GM19351 (cell line): ENCODE data around the gene CDH12.
"Not testable (repeated sequence)": the region's sequence is repeated elsewhere in the genome, so short reads cannot be mapped to it uniquely, and the experiment has no call there.

Experiments used
- ATAC-seq: cut with Tn5 transposase; IDR thresholded peaks from one replicate; pipeline ENCODE4 v1.9.1; 2021; ENCODE audit warnings: mild to moderate bottlenecking, moderate library complexity; ENCODE audit not compliant: unreplicated experiment

CDH12 gene

DNA sequence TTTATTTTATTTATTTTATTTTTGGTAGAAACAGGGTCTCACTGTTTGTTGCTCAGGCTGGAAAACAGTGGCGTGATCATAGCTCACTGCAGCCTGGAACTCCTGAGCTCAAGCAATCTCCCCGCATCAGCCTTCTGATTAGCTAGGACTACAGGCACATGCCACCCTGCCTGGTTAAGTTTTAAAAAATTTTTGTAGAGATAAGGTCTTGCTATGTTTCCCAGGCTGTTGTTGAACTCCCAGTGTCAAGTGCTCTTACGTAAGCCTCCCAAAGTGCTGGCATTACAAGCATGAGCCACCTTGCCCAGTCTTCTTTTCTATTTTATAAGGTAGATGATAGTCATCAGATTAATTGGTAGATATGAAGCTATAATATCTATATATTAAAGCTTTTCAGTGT lies 382.7 kb downstream of the CDH12 start:
- no peak for ATAC-seq

DNA sequence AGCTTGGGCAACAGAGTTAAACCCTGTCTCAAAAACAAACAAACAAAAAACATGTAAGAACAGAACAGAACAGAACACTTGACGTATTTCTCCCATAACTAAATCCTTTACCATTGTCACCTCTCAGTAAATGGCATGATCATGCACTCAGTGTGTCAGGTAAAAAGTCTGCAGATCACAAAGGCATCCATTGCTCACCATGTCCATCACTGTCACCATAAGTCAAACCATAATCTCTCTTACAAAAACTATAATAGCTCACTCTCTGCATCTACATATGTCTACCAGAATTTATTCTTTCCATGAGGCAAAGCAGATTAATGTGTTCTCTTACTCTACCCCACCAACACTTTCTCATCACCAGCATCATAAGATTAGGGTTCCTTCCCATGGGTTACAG lies 387.5 kb downstream of the CDH12 start:
- ATAC-seq: no peak

DNA sequence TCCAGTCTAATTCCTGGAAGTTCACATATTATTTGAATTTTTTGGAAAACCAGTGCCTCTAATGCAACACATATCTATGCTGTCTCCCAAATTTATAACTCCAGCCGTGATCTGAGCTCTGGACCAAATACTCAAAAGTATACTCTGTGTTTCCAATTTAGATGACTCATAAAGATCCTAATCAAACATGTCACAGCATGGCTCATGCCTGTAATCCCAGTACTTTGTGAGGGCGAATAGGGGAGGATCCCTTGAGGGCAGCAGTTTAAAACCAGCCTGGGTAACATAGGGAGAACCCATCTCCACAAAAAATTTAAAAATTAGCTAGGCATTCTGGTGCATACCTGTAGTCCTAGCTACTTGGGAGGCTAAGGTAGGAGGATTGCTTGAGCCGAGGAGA lies 388.0 kb downstream of the CDH12 start:
- ATAC-seq: no peak

DNA sequence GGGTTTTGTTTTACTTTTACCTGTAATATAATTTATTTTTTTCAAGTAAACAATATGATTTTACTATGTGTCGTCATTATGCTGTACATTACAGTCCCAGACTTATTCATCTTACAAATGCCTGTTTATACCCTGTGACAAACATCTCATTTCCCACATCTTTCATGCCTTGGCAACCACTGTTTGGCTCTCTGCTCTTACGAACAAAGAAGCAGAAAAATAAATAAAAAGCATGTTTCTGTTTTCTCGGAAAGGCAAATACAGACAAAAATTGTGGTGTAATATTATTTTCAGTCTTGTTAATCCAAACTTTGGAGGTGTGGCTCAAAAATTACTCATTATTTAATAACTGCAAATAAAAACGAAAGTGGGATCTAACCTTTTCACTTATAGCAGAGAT lies 393.0 kb downstream of the CDH12 start:
- ATAC-seq: no peak

DNA sequence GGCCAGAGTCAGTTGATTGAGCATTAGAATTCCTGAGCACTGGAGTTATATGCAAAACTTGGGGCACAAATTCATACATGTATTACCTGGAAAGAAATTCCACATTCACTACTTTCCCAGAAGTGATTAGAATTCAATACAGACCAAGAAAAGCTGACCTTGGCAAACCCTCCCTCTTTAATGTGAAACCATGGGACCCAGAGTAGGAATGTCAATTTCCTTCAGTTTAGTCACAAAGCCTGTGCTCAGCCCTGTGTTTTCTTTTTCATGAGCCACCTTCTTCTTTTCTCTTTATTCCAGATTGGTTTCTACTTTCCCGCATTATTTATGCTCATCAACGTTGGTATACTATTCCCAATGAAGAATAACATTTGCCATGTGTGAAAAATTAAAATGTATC lies 420.2 kb downstream of the CDH12 start:
- no peak for ATAC-seq

DNA sequence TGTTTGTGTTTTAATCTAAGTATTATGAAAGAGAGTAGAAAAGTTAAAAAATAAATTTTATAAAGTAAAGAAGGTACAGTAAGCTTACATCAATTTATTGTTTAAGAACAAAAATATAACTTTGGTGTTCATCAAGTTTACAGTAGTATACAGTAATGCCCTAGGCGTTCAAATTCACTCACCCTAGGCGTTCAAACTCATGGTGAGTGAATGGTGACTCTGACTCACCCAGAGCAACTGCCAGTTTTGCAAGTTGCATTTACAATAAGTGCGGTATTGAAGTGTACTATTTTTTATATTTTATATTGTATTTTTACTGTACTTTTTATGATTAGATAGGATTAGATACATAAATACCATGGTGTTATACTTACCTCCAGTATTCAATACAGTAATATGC lies 421.3 kb downstream of the CDH12 start:
- no peak for ATAC-seq

DNA sequence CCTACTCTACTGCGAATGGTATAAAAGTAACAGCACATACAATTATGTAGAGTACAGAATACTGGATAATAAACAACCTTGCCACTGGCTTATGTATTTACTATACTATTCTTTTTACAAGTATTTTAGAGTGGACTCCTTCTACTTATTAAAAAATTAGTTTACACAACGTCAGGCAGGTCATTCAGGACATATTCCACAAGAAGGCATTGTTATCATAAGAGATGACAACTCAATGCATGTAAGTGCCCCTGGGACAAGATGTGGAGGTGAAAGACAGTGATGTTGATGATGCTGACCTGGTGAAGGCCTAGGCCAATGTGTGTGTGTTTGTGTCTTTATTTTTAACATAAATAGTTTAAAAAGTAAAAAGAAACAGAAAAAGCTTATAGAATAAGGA lies 421.7 kb downstream of the CDH12 start:
- no peak for ATAC-seq

DNA sequence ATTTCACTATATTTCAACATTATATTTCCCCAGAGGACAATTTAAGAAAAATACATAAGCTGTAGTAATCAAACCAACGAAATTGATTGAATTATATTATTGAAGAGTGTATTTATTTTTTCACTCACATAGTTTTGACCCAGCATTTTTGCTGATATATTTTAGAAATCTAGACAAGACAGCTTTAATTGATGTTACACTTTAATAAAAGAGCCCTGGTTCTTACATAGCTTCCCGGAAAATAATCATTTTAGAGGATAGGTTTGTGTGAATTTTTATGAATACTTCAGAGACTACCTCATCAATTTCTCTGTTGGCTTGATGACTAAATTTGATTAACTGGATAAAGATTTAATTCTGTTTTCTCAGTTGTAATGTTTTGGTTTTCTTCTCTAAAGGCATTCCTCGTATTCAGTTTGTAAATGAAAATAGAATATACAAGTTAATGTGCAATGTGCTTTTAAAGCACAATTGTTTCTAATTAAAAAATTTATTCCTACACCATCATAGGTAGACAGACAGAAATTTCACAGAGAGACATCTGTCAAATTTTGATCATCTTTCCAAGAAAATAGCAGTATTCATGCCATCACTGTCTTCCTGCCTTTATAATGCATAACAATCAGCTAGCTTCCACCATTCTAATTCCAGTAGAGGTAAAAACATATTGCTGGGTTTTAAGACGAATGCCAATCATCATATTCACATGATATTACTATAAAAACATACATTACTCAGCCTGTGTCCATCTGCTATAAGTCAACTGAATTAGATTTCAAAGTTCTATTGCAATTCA lies 441.4 kb downstream of the CDH12 start:
- no peak for ATAC-seq

DNA sequence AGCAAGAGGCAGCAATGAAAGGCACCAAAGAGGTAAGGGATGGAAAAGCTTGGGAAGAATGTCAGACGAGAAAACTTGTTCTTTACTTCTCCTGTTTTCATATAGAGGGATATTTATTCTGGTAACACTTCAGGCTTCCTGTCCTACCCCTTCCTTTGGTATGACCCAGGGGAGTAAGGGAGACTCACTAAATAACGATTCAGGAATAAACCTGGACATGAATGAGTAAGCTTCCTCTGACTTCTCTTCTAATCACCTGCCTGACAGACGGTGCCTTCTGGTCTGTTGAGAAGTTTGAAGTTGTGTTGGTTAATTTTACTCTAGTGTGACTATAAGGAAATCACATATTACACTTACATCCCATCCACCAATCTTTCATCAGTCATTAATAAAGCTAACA lies 461.2 kb downstream of the CDH12 start:
- no peak for ATAC-seq

DNA sequence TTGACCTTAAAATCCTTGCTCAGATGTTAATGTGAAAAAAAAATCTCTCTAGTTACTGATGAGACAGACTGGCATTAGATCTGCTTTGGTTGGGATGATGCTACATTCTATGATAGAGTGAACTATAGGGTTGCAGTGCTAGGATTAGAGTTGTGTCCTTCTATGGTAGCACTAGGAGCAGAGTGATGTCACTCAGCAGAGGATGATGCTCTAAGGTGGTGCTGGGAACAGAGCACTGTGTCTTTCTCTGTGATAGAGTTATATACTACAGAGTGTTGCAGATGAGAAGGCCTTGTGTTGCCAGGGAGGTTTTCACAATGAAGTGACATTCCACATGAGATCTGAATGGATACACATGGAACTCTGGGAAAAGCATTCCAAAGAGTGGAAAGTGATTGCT lies 462.3 kb downstream of the CDH12 start:
- no peak for ATAC-seq

DNA sequence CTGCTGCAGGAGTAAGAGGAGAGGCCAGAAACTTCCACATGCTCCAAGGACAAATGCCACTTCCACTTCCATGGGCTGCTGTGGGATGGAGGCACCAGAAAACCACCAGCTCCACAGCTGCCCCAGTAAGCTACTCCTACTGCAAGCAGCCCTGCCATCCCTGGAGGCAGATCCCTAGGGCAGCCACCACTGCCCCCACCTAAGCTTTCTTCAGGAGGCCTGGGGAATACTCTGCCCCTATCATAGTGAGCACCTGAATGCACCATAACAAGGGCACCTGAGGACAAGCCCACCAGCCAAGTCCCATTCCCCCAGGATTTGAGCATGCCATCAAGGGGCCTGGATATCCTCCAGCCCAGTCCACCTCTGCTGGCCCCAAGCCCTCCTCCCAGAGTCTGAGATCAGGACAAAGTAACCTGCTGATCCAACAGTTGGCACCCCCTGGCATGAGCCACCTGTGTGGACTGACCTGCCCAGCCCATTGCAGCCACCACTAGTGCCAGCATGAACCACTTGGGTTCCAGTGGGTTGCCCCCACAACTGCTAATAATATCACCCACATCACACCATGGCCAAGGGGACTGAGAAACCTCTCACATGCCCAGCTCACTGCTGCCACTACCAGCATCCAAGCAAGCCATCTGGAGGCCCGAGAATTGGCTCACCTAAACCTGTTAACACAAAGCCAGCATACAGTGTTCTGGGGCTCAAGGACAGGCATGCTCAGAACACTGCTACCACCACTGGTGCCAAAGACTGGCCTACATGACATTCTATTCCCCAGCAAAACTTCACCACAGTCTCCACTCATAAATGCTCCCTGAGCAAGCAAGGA lies 480.1 kb downstream of the CDH12 start:
- no peak for ATAC-seq

DNA sequence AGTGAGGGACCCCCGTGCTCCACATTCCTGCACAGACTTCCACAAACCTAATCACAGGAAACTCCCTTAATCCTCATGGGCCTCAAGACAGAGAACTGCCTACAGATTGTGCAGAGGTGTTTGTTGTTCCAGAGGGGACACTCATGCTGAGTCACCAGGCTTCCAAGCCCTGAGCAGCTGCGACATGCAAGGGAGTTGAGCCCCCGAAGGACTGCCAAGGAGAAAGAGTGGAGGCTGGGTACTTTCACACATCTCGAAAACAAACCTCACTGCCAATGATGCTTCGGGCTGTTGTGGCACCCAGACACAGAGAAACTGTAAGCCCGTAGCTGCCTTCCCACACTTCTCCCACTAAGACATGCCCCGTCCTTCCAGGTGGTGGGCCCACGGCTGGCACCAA lies 480.8 kb downstream of the CDH12 start:
- no peak for ATAC-seq

DNA sequence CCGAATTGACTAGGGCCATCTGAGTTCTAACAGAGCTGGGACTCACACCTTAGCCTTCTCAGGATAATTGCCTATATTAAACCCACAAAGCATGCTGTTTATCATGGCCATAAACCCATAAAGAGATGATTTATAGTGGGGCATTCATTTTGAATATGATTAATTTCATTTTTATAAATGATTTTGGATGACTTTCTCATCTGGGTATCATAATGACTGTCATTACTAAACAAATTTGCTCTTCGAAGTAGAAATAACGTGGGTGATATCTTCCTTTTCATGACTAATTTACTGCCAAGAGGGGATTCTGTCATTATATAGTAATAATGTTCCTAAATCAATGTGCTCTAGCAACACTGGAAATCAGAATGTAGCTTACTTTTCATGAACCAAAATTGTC lies 498.2 kb downstream of the CDH12 start:
- ATAC-seq: no peak

DNA sequence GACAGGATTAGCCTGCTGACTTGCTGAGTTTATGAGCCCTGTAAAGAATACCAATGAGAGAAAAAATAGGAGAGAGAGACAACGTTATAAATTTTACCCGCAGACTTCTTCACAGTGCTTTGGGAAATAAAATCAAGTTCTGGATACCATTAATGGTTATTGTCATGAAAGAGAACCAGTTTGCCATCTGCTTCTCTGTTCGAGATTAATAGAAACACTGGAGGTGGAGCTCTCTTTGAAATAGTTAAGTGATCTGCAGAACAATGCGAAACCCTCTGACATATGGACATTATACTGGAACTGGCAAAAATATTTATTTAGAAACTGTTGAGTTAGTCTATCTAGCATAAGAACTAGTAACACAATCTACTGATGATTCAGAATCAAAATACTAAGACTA lies 500.7 kb downstream of the CDH12 start:
- ATAC-seq: no peak

DNA sequence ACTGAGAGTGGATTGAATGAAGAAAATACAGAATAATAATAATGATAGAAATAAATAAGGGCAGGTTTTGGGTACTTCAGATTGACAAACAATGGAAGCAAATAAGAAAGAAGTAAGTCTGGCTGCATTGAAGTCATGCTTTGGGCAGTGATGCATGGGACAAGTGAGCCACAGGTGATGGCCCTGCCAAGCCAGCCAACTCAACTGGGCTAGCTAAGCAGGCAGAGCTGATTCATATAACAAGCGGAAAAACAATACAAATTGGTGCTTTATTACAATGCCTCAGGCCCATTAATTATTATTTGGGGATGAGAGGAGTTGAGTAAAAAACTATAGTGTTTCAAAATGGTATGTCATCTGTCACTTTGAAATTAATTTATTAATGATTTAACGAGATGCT lies 502.0 kb downstream of the CDH12 start:
- no peak for ATAC-seq

DNA sequence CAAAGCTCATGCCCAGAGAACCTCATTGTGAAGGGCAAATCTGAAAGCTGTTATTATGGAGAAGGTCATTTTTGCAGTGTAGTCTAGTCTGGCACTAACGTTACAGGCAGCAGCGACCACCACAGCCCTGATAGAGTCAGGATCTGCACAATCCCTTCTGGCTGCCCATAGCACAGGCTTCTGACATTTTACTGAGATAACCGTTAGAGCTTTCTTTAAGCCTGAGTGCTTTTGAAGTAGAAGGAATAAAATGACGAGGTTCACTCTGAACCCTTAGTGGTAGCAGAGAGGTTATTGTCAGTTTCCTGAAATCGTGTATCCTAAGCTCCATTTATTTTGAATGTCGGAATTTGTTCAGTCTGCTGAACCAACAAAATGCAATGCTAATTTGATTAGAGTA lies 505.1 kb downstream of the CDH12 start:
- ATAC-seq: no peak

DNA sequence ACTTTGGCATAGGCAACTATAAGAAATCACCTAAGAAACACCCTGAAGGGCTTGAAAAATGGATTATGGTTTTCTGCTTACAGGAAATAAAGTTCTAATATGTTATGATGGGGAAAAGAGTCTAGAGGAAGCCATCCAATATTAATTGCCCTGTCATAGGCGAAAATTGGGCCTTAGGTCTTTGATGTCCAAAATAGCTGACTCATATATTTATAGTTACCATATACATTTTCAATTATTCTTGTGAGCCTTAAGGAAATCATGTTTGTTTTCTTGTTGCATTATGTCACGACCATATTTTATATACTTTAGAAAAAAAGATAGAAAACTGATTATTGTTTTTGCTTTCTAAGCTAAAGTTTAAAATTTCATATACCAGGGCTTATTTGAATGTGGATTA lies 509.1 kb downstream of the CDH12 start:
- ATAC-seq: no peak

DNA sequence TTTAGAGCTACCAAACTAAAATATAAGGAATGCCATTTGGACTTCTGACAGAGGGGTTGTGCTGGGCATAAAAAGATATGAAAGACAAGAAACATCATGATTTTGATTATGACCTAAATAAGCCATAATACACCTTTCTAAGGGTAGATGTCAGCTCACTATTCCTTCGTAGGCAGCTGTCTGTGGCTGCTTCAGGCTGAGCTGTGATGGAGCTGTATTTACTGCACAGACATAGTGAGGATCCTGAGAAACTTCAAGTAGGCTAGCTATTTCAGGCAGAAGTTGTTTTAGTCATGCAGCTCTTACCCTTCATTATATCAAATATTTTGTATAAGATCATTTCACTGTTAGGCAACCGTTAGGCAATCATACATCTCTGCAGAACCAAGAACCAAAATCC lies 511.7 kb downstream of the CDH12 start:
- ATAC-seq: no peak

DNA sequence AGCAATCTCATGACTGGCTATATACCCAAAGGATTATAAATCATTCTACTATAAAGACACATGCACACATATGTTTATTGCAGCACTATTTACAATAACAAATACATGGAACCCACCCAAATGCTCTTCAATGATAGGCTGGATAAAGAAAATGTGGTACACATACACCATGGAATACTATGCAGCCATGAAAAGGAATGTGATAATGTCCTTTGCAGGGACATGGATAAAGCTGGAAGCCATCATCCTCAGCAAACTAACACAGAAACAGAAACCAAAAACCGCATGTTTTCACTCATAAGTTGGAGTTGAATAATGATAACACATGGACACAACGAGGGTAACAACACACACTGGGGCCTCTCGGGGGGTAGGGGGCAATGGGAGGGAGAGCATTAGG lies 520.2 kb downstream of the CDH12 start:
- ATAC-seq: not testable (repeated sequence)

DNA sequence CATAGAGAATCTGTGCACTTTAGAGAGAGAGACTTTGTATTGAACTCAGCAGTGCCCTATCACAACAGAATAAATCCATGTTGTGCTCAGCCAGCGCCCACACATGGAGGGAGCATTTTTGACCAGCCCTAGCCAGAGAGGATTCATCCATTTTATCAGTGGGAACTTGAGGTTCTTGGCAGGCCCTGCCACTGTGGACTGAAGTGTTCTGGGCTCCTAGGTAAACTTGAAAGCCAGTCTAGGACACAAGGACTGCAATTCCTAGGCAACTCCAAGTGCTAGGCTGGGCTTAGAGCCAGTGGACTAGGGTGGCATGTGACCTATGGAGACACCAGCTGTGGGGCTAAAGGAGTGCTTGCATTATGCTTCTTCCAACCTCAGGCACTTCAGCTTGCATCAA lies 523.5 kb downstream of the CDH12 start:
- ATAC-seq: no peak

DNA sequence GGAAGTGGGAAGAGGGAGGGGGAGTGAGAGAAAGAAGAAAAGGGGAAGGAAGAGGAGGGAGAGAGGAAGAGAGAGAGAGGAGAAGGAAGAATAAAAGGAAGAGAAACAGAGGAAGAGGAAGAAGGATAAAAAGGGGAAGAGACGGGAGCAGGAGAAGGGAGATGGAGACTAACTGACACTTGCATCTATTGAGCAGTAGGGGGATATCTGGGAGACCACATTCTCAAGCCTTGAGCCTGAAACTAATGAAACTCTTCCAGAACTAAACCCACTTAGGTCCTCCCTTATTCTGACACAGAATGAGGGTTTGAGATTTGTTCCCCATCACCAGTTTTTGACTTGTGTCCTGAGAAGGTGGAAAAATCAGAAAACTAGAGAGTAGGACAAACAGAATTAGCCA lies 533.3 kb downstream of the CDH12 start:
- no peak for ATAC-seq

DNA sequence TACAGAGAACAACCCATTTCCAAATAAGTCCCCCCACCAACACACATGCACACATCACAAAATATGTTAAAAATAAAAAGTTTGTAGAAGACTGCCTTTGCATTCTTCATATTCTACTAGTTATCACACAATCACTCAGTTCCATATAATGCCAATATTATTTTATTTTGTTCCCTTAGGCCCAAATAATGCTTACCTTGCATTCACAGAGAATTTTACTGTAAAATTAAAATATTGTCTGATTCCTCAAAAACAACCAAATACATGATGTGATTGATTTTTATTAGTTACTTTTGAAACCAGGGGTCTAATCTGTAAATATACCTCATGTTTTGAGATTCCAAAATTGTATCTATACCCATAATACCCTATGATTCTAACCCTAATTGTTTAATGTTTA lies 536.9 kb downstream of the CDH12 start:
- ATAC-seq: no peak
